Measurements from ENCODE around the gene CTNNA3.
"Not testable (repeated sequence)": the region's sequence is repeated elsewhere in the genome, so short reads cannot be mapped to it uniquely, and the experiment has no call there.

CTNNA3 gene

DNA sequence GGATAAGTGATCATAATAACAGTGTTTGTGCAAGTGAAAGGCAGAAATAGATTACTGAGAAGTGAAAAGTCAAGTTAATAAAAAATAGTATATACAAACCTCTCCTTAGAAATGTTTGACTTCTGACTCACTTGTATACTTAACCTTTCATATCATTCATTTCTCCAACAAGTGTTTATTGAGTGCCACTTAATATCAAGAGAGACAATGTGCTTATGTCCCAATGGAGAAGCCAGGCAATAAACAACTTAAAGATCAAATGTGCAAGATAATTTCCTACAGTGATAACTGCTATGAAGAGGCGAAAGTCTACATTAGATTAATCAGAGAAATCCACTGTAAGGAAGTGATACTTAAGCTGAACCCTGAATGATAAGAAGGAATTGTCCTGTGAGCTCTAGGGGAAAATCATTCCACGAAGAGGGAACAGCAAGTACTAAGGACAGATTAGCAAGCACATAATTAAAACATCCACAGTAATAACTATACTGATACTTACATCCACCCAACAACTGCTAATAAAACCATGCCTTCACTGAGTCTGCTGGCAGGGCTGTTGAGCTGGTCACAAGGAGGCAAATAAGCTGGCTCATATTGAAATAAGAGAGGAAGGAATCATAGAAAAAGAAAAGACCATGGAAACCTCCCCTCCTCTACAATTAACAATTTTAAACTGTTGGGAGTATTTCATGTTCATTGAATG lies 203.5 kb downstream of the CTNNA3 start:
- DNase-seq = no peak

DNA sequence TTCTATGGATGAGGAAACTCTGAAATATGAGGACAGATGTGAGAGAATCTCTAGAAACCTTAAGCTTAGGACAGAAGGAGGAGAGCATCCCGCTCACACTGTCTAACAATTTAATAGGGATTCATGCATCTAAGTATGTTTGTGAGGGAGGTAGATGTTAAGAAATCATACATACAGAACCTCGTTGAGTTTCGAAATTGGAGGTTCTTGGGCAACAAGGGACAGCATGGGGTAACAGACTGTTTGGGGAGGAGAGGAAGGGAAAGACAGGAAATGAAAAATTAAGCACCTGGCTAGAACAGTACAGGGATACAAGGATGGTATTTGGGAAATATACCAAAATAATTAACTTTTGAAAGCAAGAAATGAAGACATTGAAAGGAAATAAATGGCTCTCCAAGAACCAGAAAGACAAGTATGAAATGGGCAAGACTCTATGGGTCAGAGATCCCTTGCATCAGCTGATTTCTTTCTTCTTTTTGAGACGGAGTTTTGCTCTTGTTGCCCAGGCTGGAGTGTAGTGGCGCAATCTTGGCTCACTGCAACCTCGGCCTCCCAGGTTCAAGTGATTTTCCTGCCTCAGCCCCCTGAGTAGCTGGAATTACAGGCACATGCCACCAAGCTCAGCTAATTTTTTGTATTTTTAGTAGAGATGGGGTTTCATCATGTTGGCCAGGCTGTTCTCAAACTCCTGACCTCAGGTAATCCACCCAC lies 207.9 kb downstream of the CTNNA3 start:
- no peak for DNase-seq

DNA sequence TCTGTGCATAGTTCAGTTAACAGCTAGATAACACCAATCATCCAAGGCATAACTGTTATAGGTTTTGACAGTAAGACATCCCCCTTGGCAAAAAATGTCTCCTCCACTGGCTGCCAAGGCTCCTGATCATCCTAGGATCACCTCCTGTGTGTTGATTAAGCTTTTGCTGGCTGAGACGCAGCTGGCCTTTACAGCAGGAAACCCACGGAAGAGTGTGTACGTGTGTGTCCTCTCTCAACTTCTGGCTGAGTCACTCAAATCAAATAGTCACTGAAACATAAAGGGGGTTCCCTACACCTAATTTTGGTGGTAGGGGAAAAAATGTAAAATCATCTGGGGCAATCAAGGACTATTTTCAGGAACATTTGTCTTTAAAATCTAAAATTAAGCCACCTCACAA lies 208.8 kb downstream of the CTNNA3 start:
- DNase-seq = no peak

DNA sequence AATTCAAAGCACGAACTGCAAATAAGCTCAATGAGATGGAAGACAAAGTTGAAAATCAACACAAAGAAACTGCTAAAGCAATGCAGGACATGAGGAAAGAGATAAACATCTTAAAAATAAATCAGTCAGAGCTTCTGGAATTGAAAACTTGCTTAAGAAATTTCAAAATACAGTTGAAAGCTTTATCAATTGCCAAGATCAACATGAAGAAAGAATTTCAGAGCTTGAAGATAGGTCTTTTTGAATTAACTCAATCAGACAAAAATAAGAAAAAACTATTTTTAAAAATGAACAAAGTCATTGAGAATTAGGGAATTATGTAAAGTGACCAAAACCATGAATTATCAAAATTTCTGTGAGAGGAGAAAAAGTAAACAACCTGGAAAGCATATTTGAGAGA lies 218.1 kb downstream of the CTNNA3 start:
- DNase-seq = no peak

DNA sequence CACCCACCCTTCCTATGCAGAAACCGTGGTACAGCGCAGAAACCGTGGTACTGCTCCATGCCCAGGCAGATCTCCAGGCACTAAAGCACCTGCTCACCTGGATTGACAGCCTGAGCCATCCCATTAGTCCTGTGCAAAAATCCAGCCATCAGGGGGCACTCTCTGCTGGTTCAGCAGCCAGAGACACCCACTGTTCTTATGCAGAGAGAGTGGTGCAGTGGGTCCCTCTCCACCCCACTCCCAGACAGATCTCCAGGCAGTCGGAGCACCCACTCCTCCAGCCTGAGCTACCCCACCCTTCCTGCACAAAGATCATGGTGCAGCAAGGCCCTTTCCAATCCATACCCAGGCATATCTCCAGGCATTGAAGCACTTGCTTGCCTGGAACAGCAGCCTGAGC lies 219.8 kb downstream of the CTNNA3 start:
- DNase-seq = no peak

DNA sequence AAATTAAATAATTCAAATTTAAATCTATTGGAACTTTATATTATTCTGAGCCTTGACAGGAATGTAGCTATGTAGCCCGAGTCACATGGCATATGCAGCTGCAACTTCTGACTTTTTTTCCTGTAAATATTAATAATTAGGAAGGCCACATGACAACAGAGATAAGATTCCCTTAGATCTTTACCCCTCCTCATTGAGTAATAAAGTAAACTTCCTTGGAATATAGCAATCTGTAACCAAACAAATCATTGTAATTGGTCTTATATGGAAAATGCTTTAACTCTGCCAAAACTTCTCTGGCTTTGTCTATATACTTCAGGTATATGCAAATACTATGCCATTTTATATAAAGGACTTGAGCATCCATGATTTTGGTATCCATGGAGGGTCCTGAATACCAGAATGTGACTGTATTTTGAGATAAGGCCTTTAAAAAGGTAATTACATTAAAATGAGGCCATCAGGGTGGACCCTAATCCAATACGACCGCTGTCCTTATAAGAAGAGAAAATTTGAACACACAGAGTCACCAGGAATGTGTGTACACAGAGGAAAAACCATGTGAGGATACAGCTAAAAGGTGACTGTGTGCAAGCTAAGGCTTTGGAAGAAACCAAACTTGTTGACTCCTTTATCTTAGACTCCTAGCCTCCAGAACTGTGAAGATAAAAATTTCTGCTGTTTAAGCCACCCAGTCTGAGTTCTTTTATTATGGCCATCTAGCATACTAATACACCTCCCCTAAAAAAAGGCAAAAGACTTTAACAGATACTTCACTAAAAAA lies 222.0 kb downstream of the CTNNA3 start:
- DNase-seq = no peak

DNA sequence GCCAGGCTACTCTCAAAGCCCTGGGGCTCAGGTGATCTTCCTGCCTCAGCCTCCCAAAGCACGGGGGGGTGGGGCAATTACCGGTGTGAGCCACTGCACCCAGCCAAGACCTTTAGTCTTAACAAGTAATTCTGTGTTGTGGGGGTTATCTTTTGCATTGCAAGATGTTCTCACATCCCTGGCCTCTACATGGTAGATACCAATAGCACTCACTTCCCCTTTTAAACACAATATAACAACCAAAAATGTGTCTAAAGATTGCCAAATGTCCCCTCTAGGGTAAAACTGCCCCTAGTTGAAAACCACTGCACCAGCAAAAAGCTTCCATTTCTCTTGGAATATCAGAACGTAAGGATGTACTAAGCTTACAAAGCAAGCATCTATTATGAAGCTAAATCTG lies 225.0 kb downstream of the CTNNA3 start:
- no peak for DNase-seq

DNA sequence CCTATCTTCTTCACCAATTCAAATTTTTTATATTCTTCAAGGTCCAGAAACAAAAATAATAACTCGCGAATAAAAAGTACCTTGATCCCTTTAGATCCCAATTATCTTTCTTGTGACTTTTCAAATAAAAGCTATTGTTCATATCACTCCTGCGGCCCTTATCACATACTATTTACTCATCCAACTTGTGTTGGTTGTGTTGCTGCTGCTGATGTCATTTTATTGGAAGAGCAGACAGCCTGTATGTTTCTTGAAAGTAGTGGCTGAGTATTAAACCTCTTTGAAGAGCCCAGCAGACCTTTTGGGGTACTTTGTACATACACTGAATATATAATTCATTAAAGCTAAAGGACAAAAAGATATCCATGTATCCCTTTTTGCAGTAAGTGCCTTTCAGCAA lies 231.7 kb downstream of the CTNNA3 start:
- no peak for DNase-seq

DNA sequence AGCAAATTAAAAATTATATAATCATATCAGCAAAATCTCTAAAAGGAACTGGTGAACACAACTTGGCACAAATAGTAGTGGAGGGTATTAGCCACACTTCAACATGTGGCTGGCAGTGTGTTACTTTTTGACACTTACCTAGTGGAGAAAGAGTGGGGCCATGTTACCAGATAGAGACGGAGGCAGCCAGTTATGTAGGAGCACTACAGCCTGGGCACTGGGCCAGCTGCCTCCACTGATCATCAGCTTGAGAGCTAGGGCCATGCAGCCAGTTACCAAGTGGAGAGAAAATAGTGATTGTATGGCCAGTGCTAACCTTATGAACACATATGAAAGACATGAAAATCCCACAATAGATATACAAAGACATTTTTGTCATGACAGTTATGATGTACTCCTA lies 243.1 kb downstream of the CTNNA3 start:
- no peak for DNase-seq

DNA sequence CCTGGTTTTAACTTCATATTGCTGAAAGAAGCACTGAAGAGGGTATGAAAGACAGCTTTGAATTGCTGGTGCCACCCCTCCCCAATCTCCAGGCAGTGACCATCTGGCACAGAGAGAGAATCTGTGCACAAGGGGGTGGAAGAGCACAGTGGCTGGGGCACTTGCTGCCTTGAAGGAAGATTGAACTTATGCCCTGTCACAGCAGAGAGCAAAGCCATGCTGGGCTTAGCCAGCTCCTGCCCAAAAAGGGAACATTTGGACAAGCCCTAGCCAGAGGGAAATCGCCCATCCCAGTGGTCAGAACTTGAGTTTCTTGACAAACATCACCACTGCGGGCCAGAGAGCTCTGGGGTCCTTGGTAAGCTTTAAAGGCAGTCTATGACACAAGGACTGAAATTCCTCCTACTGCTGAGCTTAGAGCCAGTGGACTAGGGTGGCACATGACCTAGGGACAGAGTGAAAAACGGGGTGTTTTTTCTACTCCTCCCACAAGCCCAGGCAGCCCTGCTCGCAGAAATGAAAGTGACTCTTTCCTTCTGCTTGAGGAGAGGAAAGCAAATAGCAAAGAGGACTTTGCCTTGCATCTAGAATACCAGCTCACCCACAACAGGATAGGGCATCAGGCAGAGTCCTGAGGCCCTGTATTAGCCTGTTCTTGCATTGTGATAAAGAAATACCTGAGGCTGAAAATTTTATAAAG lies 257.2 kb downstream of the CTNNA3 start:
- no peak for DNase-seq

DNA sequence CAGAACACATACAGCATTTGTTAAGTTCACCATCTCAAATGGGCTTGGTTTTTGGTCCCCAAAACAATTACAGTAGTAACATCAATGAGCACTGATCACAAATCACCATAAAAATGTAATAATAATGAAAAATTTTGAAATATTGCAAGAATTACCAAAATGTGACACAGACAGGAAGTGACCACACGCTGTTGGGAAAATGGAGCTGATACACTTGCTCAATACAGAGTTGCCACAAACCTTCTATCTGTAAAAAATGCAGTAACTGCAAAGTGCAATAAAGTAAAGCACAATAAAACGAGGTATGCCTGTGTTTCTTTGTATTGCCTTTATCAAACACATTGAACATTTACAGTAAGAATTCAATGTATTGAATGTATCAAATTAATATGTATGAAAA lies 262.7 kb downstream of the CTNNA3 start:
- no peak for DNase-seq

DNA sequence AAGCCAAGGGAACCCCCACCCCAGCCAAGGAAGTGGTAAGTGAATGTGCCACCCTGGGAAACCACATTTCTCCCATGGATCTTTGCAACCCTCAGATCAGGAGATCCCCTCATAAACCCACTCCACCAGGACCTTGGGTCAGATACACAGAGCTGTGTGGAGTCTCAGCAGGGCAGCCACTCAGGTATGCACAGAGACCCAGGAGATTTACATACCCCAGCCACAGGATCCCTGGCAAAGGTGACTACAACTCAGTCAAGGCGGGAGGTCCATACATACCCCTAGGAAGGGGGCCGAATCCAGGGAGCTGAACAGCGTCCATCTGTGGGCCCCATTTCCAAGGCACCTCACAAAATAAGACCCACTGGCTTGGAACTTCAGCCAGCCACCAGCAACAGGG lies 293.4 kb downstream of the CTNNA3 start:
- no peak for DNase-seq

DNA sequence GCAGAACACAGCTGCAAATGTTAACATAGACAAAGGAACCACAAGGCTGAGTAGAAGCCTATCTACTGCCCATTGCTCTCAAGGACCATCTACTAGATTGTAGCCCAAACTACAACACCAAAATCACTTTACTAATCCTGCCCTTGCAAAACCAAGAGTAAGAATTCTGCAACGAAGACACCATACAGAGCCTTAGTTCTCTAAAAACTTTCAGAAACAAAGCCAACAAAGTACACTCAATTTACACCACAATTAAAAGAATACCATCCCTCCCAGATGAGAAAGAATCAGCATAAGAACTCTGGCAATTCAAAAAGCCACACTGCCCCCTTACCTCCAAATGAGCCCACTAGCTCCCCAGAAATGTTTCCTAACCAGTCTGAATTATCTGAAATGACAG lies 294.3 kb downstream of the CTNNA3 start:
- no peak for DNase-seq

DNA sequence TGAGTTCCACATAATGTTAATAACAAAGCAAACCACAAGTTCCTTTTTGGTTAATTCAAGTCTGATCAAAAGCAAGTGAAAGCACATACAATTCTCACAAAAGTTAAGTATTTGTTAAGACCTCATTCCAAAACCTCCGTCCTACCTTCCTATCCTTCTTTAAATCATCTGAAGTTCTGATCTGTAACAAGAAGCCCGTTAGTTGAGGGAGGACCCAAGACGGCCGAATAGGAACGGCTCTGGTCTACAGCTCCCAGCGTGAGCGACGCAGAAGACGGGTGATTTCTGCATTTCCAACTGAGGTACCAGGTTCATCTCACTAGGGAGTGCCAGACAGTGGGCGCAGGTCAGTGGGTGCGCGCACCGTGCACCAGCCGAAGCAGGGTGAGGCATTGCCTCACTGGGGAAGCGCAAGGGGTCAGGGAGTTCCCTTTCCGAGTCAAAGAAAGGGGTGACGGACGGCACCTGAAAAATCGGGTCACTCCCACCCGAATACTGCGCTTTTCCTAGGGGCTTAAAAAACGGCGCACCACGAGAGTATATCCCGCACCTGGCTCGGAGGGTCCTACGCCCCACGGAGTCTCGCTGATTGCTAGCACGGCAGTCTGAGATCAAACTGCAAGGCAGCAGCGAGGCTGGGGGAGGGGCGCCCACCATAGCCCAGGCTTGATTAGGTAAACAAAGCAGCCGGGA lies 309.0 kb downstream of the CTNNA3 start:
- not testable (repeated sequence) for DNase-seq

DNA sequence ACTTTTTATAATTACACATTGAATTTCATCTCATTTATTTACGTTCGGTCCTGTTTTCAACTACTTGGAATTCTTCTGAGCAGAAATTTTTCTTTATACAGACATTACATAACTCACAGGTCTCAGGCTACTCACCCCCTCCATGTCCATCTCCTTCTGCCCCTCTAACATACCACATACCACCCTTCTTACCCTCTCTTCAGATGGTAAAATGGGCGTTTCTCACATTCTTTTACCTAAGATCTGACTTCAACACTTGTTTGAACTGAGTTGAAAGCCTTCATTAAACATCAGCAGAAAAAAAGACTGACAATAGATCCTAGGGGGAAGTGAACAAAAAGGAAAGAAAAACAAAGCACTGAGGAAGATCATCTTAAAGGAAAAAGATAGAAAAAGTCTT lies 309.7 kb downstream of the CTNNA3 start:
- DNase-seq = no peak

DNA sequence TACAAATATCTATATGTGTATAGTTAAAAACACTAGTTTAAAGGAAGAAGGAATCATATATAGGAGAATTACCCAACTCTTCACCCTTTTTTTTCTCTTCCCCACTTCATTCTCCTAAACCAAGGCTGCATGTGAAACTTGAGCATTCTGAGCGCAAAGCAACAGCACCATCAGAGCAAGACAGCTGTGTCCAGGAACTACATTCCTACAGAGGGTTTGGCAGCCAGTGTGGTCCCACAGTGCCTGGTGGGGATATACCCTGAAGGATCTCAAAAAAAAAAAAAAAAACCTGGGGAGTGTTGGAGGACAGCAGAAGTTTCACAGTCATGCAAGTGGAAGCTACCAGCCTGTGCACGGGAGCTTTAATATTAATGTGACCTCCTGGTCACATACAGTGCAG lies 310.4 kb downstream of the CTNNA3 start:
- no peak for DNase-seq

DNA sequence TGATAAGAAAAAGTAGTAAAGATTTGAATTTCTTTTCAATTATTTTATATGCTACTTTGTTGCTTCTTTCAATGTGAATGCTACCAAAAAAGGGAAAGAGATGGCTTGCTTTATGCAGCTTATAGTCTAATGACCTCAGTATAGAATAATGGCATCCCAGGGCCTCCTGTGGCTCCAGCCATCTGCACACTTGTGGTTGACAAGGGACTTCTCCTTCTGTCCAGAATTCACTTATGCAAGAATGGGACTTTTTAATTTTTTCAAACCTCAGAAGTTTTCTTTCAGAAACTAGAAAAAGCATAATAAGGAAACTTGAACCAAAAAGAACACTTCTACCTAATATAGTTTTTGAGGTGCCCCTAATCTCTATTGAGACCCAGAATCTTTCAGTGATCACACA lies 310.9 kb downstream of the CTNNA3 start:
- no peak for DNase-seq

DNA sequence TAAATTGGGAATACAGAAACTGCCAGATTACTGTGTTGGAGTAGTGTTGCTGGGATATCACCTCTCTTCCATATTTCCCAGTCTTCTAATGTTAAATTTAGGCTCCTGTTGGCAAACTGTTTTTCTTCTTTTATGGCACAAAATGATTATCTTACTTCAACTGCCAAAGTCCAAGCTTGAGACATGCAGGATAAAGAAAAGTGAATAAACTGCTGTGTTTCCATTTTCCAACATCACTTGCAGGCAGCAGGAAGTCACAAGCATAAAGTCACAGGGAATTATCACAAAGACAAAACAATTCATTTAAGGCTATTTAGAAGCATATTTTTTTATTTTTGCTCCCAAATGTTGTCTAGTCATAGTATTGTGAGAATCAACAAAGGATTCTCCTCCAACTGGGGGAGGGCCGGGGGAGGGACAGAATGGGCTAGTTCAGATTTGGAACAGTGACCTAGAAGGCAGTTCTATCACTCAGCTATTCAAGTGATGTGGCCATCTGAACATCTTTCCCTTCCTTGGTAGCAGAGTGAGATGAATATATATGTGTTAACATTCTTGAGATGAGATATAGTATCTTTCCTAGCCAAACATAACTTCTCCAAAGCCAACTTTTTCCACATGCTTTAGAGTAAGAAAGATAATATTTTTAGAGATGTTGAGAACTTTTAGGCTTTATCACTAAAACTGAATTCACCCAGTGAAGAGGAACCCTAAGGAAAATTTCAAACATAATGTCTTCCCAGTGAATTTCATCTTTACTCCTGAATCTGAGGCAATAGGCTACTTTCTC lies 364.7 kb downstream of the CTNNA3 start:
- DNase-seq = no peak

DNA sequence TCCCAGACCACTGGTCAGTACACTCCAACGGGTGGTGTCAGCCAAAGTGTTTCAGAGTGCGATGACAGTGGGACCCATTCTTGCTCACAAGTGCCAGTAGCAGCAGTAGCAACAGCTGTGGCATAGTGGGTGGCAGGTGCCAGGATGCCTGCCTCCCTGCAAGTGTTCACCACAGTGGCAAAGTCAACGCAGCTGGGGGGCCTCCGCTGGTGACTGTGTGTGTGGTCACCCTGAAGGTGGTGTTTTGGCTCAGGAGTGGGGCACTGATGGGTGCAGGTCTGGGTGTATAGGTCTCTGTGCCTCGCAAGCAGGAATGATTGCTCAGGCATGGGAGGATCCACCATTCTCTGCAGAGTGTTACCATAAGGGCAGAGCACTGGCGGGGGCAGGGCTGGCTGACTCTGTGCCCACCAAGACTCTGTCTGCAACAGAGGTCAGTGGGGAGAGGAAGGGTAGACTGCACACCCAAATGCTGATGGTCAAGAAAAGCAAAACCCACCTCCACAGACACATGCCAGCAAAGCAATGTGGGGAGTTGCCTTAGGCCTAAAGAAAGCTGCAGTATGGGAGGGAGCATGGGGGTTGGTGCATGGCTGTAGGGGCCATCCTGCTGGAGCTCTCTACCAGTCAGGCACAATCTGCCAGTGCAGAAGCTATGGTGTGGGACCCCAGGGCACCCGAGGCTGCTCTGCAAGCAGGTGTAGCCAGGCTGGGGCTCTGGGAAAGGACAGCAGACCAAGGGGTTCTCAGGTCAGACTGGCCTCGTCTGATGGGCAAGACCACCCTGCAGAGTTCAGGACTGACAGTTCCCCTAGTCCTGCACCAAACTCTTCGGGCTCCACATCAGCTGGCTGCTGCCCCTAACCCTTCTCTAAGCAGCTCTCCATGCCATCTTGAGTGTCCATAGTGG lies 368.1 kb downstream of the CTNNA3 start:
- DNase-seq = no peak

DNA sequence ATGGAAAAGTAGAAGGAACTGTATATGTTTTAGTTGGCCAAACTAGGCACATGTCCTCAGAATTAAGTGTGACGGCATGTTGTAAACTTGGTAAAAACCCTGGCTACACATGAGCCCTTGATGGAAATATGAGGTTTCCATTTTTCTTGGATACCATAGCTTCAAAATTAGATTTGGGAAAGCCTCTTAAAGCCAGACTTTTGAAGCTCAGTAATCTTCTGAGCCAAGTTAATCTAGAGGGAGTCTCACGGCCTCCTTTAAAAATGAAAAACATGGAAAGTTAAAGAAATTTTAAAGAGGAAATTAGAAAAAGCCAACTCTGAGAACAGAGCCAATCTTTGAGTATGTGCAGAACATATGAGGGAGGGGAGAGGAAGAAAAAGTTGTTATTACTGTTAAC lies 376.0 kb downstream of the CTNNA3 start:
- no peak for DNase-seq

DNA sequence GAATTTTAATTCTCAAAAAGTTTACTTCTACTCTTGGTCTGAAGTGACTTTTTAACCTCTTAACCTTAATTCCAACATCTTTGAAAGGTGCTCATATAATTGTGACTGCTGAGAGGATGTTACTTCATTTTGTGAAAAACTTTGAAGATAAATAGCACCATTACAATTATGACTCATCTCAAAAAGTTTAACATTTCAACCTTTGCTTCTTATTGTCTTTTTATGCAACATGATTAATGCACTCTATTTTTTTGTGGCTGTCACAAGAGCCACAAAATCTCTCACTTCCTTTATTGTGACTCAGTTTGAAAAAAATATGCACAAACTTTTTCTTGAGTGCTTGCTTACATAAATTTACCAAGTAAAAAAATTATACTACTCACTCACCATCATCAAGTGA lies 387.1 kb downstream of the CTNNA3 start:
- no peak for DNase-seq

Measured in NCI-H1048 (cell line).